ENCODE data around the gene SIRPG. TPM values are rescaled to one million over a fixed set of nuclear protein-coding genes. Genes with fewer than 3 reads are reported as not detected.
A peak's percentile ranks its signal among the peaks of the same experiment; 100 is the strongest.

Gene SIRPG
- total and polyA plus RNA-seq, 8 donors: 0.98 to 1.1 TPM; not detected in 6

DNA sequence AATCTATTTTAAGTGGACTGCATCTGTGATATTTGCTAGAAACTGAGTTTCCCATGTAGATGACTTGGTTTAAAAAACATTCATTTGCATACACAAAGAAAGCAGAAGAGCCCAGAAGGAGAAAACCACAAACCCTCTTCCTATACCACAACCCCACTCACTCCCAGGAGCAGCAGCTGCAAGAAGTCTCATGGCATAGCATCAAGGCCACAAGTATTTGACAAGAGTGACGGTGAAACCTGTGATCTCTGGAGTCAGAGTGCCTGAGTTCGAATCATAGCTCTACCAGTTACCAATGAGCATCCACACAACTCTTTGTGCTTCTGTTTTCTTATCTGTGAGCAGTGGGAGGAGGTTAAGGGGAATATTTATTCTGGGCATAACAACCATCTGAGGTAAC lies 44.7 kb upstream of the SIRPG start:
- DNase-seq: peak in 1 of 2 donors; percentile 8
- H3K4me3 ChIP-seq: no peak overlapping the region
- WGBS, 5 donors: 49 to 74% (median 73%) methylated on average over 2 of the region's 2 CpGs
- no peak overlapping the region for H3K27ac ChIP-seq
- peaks cover 0 to 5% (median 0%) of the 10 kb centered on the region in 3 donors for H3K27me3 ChIP-seq
- H3K36me3 ChIP-seq: no peaks in the 10 kb centered on the region
- H3K4me1 ChIP-seq: no peaks in the 10 kb centered on the region
- H3K9me3 ChIP-seq: no peaks in the 10 kb centered on the region
- intact Hi-C loops (cut with DNase I; ENCODE audit: low total_unique reads): no loop called here
- TF ChIP-seq POLR2AphosphoS5 (IDR thresholded peaks at IDR 0.05) (no peak), EP300 (IDR thresholded peaks at IDR 0.05) (no peak), POLR2A (IDR thresholded peaks at IDR 0.05) (no peak)
- TF ChIP-seq, protein P1, sequence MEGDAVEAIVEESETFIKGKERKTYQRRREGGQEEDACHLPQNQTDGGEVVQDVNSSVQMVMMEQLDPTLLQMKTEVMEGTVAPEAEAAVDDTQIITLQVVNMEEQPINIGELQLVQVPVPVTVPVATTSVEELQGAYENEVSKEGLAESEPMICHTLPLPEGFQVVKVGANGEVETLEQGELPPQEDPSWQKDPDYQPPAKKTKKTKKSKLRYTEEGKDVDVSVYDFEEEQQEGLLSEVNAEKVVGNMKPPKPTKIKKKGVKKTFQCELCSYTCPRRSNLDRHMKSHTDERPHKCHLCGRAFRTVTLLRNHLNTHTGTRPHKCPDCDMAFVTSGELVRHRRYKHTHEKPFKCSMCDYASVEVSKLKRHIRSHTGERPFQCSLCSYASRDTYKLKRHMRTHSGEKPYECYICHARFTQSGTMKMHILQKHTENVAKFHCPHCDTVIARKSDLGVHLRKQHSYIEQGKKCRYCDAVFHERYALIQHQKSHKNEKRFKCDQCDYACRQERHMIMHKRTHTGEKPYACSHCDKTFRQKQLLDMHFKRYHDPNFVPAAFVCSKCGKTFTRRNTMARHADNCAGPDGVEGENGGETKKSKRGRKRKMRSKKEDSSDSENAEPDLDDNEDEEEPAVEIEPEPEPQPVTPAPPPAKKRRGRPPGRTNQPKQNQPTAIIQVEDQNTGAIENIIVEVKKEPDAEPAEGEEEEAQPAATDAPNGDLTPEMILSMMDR (IDR thresholded peaks at IDR 0.05): no peak

DNA sequence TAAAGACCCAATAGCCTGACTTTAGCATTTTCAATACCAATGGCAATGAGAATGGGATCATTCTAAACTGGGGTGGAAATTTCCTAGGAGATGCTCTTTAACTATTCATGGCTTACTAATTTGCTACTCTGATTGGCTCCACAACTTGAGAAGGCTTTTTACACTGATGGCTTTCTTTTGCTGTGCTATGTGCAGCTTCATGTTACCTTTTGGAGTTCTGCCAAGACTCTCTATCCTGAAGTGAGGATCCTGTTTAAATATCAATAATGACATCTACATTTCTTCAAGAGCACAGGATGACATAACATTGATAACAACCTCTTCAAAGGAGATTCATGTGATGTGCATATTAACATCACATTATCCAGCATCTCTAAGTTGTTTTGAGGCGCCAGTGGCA lies 43.4 kb upstream of the SIRPG start:
- H3K27ac ChIP-seq: no peak overlapping the region
- no peaks in the 10 kb centered on the region for H3K9me3 ChIP-seq
- peaks cover 0 to 5% (median 0%) of the 10 kb centered on the region in 3 donors for H3K27me3 ChIP-seq
- no peaks in the 10 kb centered on the region for H3K36me3 ChIP-seq
- intact Hi-C loops (cut with DNase I; ENCODE audit: low total_unique reads): no loop called here
- no peak for DNase-seq
- no peaks in the 10 kb centered on the region for H3K4me1 ChIP-seq
- H3K4me3 ChIP-seq: no peak overlapping the region
- 44 to 76% (median 55%) methylated on average over 1 of the region's 1 CpG for WGBS, 5 donors
- TF ChIP-seq, protein P1 (IDR thresholded peaks at IDR 0.05): no peak
- no peak for TF ChIP-seq POLR2A (IDR thresholded peaks at IDR 0.05)
- no peak for TF ChIP-seq EP300 (IDR thresholded peaks at IDR 0.05)
- TF ChIP-seq POLR2AphosphoS5 (IDR thresholded peaks at IDR 0.05): no peak

DNA sequence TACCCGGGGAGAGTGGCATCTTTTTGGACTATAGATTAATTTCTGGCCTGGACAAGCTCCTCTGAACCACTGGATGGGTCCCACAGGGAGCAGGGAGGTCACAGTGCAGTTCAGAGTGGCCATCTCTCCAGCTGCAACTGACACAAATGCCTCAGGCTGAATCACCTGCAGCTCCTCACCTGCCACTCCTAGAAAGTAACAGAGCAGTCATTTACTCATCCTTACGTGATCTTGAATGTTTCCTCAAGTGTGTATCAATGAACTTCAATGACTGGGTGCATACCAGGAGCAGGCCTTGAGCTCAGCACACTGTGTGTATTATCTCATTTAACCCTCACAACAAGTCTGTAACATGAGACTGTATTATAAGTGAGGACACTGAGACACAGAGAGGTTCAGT lies 40.0 kb upstream of the SIRPG start:
- Histone ChIP-seq H3K4me3 (no peak overlapping the region), H3K4me1 (no peaks in the 10 kb centered on the region), H3K9me3 (no peaks in the 10 kb centered on the region), H3K27me3 (peaks cover 0 to 16% (median 0%) of the 10 kb centered on the region in 3 donors), H3K36me3 (no peaks in the 10 kb centered on the region), H3K27ac (no peak overlapping the region)
- WGBS, 5 donors: 53 to 78% (median 69%) methylated on average over 2 of the region's 2 CpGs
- intact Hi-C loops (cut with DNase I; ENCODE audit: low total_unique reads): no loop called here
- TF ChIP-seq EP300 (IDR thresholded peaks at IDR 0.05) (no peak), POLR2AphosphoS5 (IDR thresholded peaks at IDR 0.05) (no peak)
- DNase-seq: no peak

DNA sequence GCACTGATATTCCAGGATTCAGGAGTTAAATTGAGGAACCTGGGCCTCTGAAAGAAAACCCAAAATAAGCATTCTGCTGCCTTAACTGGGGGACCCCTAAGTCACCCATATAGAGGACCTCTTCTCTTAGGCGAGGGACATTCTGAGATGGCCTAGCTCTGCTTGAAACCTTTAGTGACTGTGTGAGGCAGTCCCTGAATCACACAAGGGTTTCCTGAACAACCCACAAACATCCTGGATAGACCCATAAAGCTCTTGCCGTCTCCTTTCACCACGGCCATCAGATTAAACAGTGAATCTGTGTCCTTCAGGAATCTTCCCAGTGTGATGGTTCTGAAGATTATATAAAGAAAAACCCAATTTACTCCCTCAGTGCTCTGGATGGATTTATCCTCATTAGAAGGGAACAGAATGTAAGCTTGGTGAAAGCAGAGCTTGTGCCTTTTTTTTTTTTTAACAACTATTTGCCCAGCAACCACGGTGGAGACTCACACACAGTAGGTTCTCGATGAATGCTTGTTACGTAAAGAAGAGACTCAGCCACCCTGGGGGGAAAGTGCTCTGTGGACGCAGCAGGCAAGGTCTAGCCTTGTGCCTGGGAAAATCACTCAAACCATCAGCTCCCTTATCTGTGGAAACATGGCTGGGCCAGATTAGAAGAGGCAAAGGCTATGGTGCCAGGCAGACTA lies 39.1 kb upstream of the SIRPG start:
- WGBS, 5 donors: 68 to 72% (median 69%) methylated on average over 7 of the region's 7 CpGs
- no peak for DNase-seq
- intact Hi-C loops (cut with DNase I; ENCODE audit: low total_unique reads): no loop called here
- Histone ChIP-seq H3K27ac (no peak overlapping the region), H3K27me3 (peaks cover 0 to 16% (median 0%) of the 10 kb centered on the region in 3 donors), H3K4me1 (no peaks in the 10 kb centered on the region), H3K36me3 (no peaks in the 10 kb centered on the region), H3K9me3 (no peaks in the 10 kb centered on the region), H3K4me3 (no peak overlapping the region)
- TF ChIP-seq POLR2A (IDR thresholded peaks at IDR 0.05) (no peak), EP300 (IDR thresholded peaks at IDR 0.05) (no peak), POLR2AphosphoS5 (IDR thresholded peaks at IDR 0.05) (no peak)
- TF ChIP-seq, protein P1 (IDR thresholded peaks at IDR 0.05): no peak

DNA sequence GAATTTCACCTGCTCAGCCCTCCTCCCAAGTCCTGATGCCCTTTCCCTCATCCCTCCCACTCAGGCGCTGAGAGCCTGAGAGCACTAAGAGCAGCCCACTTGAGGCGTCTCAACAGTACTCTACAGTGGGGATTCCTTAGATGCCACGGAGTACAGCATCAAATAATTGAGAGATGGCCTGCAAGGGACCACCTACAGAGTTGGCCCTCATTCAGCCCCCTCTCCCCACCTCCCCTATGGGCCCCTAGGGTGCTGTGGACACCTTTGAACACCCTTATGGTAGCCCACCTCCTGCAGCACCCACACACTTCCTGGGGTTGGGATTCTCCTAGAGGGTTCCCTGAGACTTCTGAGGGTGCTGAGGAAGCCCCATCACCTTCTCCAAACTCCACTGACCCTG lies 37.1 kb upstream of the SIRPG start:
- WGBS, 5 donors: 71 to 88% (median 85%) methylated on average over 2 to 3 of the region's 3 CpGs
- intact Hi-C loops (cut with DNase I; ENCODE audit: low total_unique reads): no loop called here

More for the DNA sequence above, 37.1 kb upstream of the SIRPG start:
- no peaks in the 10 kb centered on the region for H3K4me1 ChIP-seq
- no peaks in the 10 kb centered on the region for H3K36me3 ChIP-seq
- H3K27me3 ChIP-seq: peaks cover 0 to 11% (median 0%) of the 10 kb centered on the region in 3 donors
- H3K4me3 ChIP-seq: no peak overlapping the region
- peaks cover 0 to 11% (median 0%) of the 10 kb centered on the region in 4 donors for H3K9me3 ChIP-seq
- DNase-seq: no peak
- no peak overlapping the region for H3K27ac ChIP-seq
- no peak for TF ChIP-seq POLR2AphosphoS5 (IDR thresholded peaks at IDR 0.05)
- no peak for TF ChIP-seq EP300 (IDR thresholded peaks at IDR 0.05)
- TF ChIP-seq POLR2A (IDR thresholded peaks at IDR 0.05): no peak
- TF ChIP-seq, protein P1 (IDR thresholded peaks at IDR 0.05): no peak

Measured in stomach (tissue), 9 donors.